ENCODE data around the gene THSD7B. TPM values are rescaled to one million over a fixed set of nuclear protein-coding genes. Genes with fewer than 3 reads are reported as not detected.

Gene THSD7B
- polyA plus RNA-seq, 6 donors from 2014 or later: 0.09 TPM; not detected in 5

DNA sequence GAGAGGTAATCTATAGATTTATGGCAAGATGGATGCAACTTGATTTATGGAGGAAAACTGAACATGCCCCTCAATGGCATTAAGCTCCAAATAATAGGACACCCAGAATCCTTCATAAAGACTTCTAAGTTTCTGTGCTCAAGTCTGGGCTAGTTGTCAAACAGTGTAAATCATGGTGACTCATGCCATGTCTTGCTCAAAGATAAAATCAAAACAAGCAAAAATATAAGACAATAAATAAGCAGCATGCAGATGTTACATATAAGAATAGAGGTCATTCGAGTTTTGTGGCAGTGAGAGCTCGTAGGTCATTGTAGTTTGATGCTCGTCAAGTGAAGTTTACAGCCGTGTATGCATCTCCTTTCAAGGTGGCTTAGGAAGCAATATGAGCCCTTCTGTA lies 403.2 kb downstream of the THSD7B start:
- DNase-seq: no peak
- ATAC-seq (ENCODE audit: low read depth in 2 of 2): no peak
- Mint-ChIP-seq H3K9me3 (peaks cover 0 to 6% (median 2%) of the 10 kb centered on the region in 7 donors), H3K36me3 (no peaks in the 10 kb centered on the region), H3K4me1 (no peaks in the 10 kb centered on the region), H3K27ac (no peak overlapping the region), H3K4me3 (no peak overlapping the region), H3K27me3 (peaks cover 0 to 4% (median 0%) of the 10 kb centered on the region in 3 donors)

DNA sequence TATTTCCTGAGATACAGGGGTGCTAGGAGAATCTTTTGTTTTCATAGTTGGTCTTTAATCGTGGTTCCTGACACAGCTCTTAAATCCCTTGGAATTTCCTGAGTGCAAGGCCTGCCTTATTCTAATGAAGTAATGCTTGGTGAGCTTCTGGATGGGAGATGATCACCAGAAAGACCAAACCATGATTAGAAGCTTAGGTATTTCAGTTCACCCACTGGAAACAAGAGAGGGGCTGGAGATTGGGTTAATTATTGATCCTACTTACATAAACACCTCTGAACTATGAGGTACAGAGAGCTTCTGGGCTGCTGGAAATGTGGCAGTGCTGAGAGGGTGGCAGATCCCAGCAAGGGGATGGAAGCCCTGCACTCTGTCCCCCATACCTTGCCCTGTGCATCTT lies 406.8 kb downstream of the THSD7B start:
- Mint-ChIP-seq H3K27me3 (peaks cover 0 to 4% (median 0%) of the 10 kb centered on the region in 3 donors), H3K9me3 (peaks cover 0 to 2% (median 0%) of the 10 kb centered on the region in 7 donors), H3K36me3 (no peaks in the 10 kb centered on the region), H3K4me3 (no peak overlapping the region), H3K27ac (no peak overlapping the region), H3K4me1 (no peaks in the 10 kb centered on the region)
- DNase-seq (no peak), ATAC-seq (ENCODE audit: low read depth in 2 of 2) (no peak)

DNA sequence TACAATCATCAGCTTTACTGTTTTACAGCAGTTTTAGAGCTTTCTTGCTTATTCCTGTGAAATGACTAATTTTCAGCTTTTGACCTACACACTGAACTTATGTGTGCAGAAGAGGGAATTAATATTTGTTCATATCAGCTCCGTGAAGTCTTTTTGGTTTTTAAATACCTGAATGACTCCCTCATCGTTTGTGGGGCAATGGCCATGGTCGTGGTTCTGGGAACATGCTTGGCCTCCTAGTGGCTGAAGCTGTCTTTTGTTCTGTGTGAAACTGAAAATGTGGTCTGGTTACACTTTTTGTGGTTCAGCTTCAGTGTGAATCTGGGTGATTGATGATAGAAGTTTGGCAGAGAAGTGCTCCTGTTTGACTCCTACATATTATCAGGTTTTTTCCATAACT lies 408.1 kb downstream of the THSD7B start:
- no peak for DNase-seq
- Mint-ChIP-seq H3K27me3 (peaks cover 0 to 4% (median 0%) of the 10 kb centered on the region in 3 donors), H3K36me3 (no peaks in the 10 kb centered on the region), H3K9me3 (peaks cover 0 to 2% (median 0%) of the 10 kb centered on the region in 7 donors), H3K4me3 (no peak overlapping the region), H3K4me1 (no peaks in the 10 kb centered on the region), H3K27ac (peak overlapping the region in 1 of 6 donors; percentile 43)
- no peak for ATAC-seq (ENCODE audit: low read depth in 2 of 2)

DNA sequence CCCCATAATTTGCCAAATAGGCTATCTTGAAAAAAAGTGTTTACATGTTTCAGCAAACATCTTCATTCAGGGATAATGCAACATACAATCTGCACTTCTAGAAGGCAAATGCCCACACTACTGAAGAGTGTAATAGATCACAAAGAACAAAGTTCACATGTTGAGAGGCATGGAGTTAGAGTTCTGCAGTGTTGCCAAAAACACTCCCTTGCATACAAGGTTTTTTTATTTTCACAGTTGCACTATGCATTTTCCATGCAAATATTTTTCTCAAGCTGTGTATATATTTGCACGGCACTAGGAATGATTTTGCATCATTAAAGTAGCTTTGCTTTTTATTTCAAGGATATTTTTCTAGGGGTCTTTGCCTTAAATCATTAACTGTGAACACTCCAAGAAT lies 409.9 kb downstream of the THSD7B start:
- Mint-ChIP-seq H3K36me3 (no peaks in the 10 kb centered on the region), H3K4me3 (no peak overlapping the region), H3K27me3 (no peaks in the 10 kb centered on the region), H3K27ac (no peak overlapping the region), H3K9me3 (peaks cover 0 to 2% (median 0%) of the 10 kb centered on the region in 7 donors), H3K4me1 (no peaks in the 10 kb centered on the region)
- ATAC-seq (ENCODE audit: low read depth in 2 of 2) (no peak), DNase-seq (no peak)

DNA sequence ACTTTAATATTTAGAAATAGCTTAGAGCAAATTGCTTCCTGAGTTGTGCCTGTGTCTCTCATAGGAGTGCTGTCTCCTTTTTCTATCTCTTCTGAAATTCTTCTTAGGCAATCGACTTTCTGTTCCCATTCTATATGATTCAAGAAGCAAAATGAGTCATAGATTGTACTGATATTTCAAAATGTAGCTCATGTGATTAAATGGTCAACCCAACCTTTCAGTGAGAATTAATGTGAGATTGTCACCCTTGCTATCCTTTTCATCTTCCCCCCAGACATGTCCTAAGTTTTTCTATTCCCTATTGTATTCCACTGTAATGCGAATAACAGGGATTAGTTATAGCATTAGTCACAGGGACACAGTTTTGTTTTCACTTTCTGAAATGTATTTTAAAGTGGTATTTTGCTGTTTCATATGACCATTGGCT lies 413.6 kb downstream of the THSD7B start:
- ATAC-seq (ENCODE audit: low read depth in 2 of 2): no peak
- H3K9me3 Mint-ChIP-seq: peaks cover 0 to 2% (median 0%) of the 10 kb centered on the region in 7 donors
- H3K27ac Mint-ChIP-seq: no peak overlapping the region
- H3K27me3 Mint-ChIP-seq: no peaks in the 10 kb centered on the region
- H3K4me1 Mint-ChIP-seq: no peaks in the 10 kb centered on the region
- no peaks in the 10 kb centered on the region for H3K36me3 Mint-ChIP-seq
- no peak for DNase-seq
- H3K4me3 Mint-ChIP-seq: no peak overlapping the region

DNA sequence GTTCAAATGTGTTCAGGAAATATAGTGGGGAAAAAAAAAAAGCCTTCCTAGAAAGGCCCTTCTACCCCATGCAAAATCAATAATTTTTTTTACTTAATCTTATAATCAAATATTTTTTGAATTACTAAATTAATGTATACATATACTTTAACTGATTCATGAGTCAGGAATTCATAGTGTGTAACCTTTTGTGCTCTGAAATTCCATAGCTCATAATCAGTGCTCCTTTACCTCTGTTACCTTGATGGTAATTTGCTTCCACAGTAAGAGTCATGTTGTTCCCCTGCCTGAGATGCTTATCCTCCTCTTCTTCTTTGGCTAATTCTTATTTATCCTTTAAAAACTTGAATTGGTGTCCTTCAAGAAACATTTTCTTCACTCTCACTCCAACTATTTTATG lies 414.2 kb downstream of the THSD7B start:
- Mint-ChIP-seq H3K4me1 (no peaks in the 10 kb centered on the region), H3K36me3 (no peaks in the 10 kb centered on the region), H3K27me3 (no peaks in the 10 kb centered on the region), H3K4me3 (no peak overlapping the region), H3K27ac (no peak overlapping the region), H3K9me3 (peaks cover 0 to 2% (median 0%) of the 10 kb centered on the region in 7 donors)
- no peak for ATAC-seq (ENCODE audit: low read depth in 2 of 2)
- DNase-seq: no peak

DNA sequence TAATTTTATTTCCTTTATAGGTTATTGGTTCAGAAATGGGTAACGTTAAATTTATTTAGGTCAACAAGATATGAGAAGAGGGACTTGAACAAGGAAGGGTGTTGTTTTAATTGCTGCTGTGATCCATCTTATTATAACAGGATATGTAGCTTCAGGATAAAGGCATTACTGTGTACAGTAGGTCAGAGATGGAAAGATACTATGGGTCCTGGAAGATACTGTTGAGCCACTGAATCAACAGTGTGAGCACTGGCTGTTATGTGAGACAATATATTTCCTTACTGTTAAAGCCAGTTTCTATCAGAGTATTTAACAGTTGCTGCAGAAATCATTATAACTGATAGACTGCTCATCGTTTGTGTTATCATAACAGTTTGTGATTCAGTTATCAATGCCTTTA lies 414.7 kb downstream of the THSD7B start:
- Mint-ChIP-seq H3K27me3 (no peaks in the 10 kb centered on the region), H3K27ac (no peak overlapping the region), H3K4me1 (no peaks in the 10 kb centered on the region), H3K36me3 (no peaks in the 10 kb centered on the region), H3K4me3 (no peak overlapping the region), H3K9me3 (peaks cover 0 to 2% (median 0%) of the 10 kb centered on the region in 7 donors)
- DNase-seq: no peak
- no peak for ATAC-seq (ENCODE audit: low read depth in 2 of 2)

DNA sequence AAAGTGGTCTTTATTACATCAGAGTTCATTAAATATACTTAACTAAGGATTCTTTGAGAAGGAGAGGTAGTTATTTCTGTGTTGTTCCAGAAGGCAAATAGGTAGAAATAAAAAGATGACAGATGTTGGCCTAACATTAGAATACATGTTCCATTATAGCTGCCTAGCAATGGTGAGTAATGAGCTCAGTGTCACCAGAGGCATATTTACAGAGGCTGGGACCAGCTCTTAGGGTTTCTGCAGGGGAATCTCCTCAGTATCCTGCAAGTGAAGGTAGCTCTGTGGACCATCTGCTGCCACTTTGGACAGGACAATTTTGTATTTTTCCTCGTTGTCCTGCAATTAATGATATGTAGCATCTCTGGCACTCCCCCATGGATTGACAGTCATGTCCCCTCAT lies 416.0 kb downstream of the THSD7B start:
- Mint-ChIP-seq H3K9me3 (peaks cover 3 to 12% (median 4%) of the 10 kb centered on the region in 7 donors), H3K4me1 (no peaks in the 10 kb centered on the region), H3K36me3 (no peaks in the 10 kb centered on the region), H3K4me3 (no peak overlapping the region), H3K27me3 (no peaks in the 10 kb centered on the region), H3K27ac (no peak overlapping the region)
- ATAC-seq (ENCODE audit: low read depth in 2 of 2): no peak
- DNase-seq: no peak

DNA sequence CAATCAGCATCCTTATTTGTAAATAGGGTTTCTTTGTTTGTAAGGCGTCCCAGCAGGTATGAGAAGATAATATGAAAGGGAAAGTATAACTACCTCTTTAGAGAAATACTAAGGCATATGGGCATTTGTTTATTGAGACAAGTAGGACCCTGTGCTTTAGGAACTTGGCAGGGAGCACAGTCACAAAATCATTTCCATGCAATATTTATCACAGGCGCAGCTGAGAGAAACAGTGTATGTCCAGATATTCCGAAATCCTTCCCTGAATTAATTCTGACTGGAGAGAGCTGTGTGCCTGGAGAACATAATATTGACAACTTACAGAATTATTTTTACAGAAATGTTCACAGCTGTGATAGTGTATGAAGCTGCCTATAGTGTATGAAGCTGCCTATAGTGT lies 416.7 kb downstream of the THSD7B start:
- H3K27me3 Mint-ChIP-seq: no peaks in the 10 kb centered on the region
- no peaks in the 10 kb centered on the region for H3K4me1 Mint-ChIP-seq
- H3K4me3 Mint-ChIP-seq: no peak overlapping the region
- no peak overlapping the region for H3K27ac Mint-ChIP-seq
- no peak for ATAC-seq (ENCODE audit: low read depth in 2 of 2)
- no peaks in the 10 kb centered on the region for H3K36me3 Mint-ChIP-seq
- peaks cover 3 to 14% (median 4%) of the 10 kb centered on the region in 7 donors for H3K9me3 Mint-ChIP-seq
- DNase-seq: no peak

DNA sequence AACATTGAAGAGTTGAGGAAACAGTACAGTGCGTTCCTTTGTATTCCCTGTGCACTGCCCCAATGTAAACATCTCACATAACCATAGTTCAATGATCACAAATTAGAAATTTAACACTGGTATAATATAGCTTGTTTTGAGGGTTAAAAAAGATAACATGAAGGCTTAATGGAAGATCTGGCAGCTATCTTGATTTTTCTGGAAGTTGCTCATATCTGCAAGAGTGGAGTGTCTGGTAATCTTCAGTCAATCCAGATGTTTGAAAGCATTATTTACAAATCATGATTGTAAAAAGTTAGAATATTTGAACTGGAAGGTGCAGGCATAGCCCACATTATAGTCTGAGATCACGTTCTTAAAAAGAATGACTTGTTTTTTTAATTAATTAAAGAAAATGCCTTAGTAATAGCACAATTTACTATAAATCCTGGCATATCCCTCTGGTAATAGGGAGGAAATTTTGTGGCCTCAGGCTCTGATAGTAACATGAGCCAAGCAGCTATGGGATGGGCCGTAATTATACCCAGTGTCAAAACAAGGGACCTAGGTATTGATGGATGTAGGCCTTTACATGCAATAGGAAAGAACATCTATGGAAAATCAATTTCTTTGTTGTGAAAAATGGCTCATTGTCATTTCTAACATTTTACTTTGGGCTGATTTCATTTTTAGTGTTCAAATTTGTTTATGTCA lies 418.0 kb downstream of the THSD7B start:
- ATAC-seq (ENCODE audit: low read depth in 2 of 2) (no peak), DNase-seq (no peak)
- Mint-ChIP-seq H3K9me3 (peaks cover 3 to 14% (median 4%) of the 10 kb centered on the region in 7 donors), H3K36me3 (no peaks in the 10 kb centered on the region), H3K27ac (no peak overlapping the region), H3K4me1 (no peaks in the 10 kb centered on the region), H3K4me3 (no peak overlapping the region), H3K27me3 (no peaks in the 10 kb centered on the region)

DNA sequence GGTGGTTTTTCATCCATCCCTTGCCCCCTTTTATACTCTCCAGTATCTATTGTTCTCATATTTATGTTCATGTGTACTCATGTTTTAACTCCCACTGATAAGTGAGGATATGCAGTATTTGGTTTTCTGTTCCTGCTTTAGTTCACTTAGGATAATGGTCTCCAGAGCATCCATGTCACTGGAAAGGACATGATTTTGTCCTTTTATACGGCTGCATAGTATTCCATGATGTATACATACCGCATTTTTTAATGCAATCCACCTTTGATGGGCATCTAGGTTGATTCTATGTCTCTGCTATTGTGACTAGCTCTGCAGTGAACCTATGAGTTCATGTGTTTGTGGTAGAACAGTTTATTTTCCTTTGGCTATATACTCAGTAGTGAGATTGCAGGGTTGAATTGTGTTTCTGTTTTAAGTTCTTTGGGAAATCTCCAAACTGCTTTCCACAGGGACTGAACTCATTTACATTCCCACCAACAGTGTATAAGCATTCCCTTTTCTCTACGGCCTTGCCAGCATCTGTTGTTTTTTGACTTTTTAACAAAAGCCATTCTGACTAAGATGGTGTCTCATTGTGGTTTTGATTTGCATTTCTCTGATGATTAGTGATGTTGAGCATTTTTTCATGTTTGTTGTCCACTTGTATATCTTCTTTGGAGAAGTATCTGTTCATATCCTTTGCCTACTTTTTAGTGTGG lies 420.2 kb downstream of the THSD7B start:
- no peak for DNase-seq
- Mint-ChIP-seq H3K9me3 (peaks cover 3 to 14% (median 7%) of the 10 kb centered on the region in 7 donors), H3K4me1 (no peaks in the 10 kb centered on the region), H3K27me3 (no peaks in the 10 kb centered on the region), H3K27ac (no peak overlapping the region), H3K36me3 (no peaks in the 10 kb centered on the region), H3K4me3 (no peak overlapping the region)
- no peak for ATAC-seq (ENCODE audit: low read depth in 2 of 2)

DNA sequence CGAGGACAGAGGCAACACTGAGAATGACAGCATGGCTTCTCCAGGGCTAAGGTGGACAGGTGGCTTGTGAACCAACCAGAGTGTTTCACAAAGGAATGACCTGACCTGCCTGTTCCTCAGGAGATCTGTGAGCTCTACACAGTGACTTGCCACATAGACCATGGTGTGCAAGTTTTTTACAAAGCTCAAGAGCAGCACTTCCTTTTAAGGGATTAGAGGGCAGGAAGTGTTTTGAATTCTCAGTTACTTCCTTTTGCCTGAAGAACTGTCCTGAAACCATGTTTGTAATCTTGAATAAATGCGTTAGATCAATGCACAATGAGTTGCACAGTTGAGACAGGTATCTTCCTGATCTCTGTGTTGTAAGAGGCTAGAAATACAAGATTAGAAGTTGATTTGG lies 421.9 kb downstream of the THSD7B start:
- ATAC-seq (ENCODE audit: low read depth in 2 of 2): no peak

DNA sequence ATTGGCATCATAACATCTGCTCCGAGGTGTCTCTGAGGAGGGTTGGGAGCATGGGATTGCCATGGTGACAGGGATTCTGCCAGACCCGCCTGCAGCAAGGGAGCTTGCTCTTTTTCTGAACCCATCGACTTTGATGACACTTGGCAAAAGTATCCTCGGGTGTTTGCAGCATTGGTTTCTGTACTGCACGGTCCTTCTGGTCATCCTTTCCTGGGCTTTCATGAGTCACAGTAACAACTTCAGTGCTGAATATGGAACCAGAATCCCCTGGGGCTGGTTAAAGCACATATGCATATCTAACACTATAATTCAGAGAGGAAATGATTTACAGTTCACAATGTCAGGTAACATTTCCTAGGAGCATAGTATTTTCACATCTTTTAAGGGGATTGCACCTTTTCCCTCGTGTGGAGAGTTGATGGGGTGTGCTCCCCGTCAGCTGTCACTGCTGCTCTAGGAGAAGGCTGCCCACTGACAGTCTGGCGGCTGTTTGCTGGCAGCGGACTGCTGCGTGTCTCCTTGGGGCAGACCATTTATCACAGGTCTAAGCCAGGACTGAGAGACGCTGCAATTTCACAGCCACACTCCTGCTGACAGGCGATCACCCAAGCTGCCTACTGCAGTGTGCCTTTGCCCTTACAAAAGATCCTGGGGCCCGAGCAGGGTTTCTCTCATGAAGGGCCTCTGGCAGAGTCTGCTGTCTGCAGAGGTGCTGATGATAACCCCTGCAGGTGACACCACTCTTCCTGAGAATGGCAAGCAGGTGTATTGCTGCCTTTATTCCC lies 425.3 kb downstream of the THSD7B start:
- Mint-ChIP-seq H3K36me3 (no peaks in the 10 kb centered on the region), H3K27me3 (no peaks in the 10 kb centered on the region), H3K4me1 (no peaks in the 10 kb centered on the region), H3K4me3 (no peak overlapping the region), H3K9me3 (peaks cover 0 to 14% (median 7%) of the 10 kb centered on the region in 7 donors), H3K27ac (no peak overlapping the region)
- DNase-seq (no peak), ATAC-seq (ENCODE audit: low read depth in 2 of 2) (no peak)

More for the DNA sequence above, 421.9 kb downstream of the THSD7B start:
- no peak for DNase-seq
- Mint-ChIP-seq H3K27ac (no peak overlapping the region), H3K4me3 (no peak overlapping the region), H3K9me3 (peaks cover 4 to 19% (median 7%) of the 10 kb centered on the region in 7 donors), H3K27me3 (no peaks in the 10 kb centered on the region), H3K4me1 (no peaks in the 10 kb centered on the region), H3K36me3 (no peaks in the 10 kb centered on the region)
